ENCODE data around the gene CCSER1.

- TF ChIP-seq RAD21 (conservative IDR thresholded peaks at IDR 0.05) = no peak
- TF ChIP-seq, protein P1, sequence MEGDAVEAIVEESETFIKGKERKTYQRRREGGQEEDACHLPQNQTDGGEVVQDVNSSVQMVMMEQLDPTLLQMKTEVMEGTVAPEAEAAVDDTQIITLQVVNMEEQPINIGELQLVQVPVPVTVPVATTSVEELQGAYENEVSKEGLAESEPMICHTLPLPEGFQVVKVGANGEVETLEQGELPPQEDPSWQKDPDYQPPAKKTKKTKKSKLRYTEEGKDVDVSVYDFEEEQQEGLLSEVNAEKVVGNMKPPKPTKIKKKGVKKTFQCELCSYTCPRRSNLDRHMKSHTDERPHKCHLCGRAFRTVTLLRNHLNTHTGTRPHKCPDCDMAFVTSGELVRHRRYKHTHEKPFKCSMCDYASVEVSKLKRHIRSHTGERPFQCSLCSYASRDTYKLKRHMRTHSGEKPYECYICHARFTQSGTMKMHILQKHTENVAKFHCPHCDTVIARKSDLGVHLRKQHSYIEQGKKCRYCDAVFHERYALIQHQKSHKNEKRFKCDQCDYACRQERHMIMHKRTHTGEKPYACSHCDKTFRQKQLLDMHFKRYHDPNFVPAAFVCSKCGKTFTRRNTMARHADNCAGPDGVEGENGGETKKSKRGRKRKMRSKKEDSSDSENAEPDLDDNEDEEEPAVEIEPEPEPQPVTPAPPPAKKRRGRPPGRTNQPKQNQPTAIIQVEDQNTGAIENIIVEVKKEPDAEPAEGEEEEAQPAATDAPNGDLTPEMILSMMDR (IDR thresholded peaks at IDR 0.05; ENCODE audit: poor library complexity, severe bottlenecking) = no peak
- TF ChIP-seq MXI1 (conservative IDR thresholded peaks at IDR 0.05; ENCODE audit: poor library complexity, severe bottlenecking) = no peak
- TF ChIP-seq EZH2 (IDR thresholded peaks at IDR 0.05; ENCODE audit: borderline replicate concordance, insufficient read depth, low read length, poor library complexity, severe bottlenecking) = no peak
- no peak for TF ChIP-seq SMC3 (conservative IDR thresholded peaks at IDR 0.05; ENCODE audit: poor library complexity)
- TF ChIP-seq POLR2AphosphoS5 (IDR thresholded peaks at IDR 0.05) = no peak
- TF ChIP-seq EP300 (conservative IDR thresholded peaks at IDR 0.05; ENCODE audit: poor library complexity, severe bottlenecking) = no peak
Observed at GRCh38 chr4:90443231-90443630, 316.0 kb downstream of the CCSER1 start.

Data from neural cell (in vitro differentiated cells).